Ishikawa (cell line): ENCODE data around the gene GSN.

ENCODE experiments used
- CEBPB ChIP-seq: IDR thresholded peaks from 2 replicates; pipeline ENCODE4 v1.6.1; 2012
- CREB1 ChIP-seq: IDR thresholded peaks from 2 replicates; pipeline ENCODE4 v1.6.1; 2012; ENCODE audit warnings: low read depth
- EGR1 ChIP-seq: IDR thresholded peaks from 2 replicates; pipeline ENCODE4 v1.6.1; 2012
- EP300 ChIP-seq: IDR thresholded peaks from 2 replicates; pipeline ENCODE4 v1.6.1; 2012; ENCODE audit warnings: borderline replicate concordance
- FOXM1 ChIP-seq: IDR thresholded peaks from 2 replicates; pipeline ENCODE4 v1.6.1; 2012; ENCODE audit warnings: low read depth, borderline replicate concordance
- NFIC ChIP-seq: IDR thresholded peaks from 2 replicates; pipeline ENCODE4 v1.6.1; 2012
- RAD21 ChIP-seq: IDR thresholded peaks from 2 replicates; pipeline ENCODE4 v1.6.1; 2012; ENCODE audit warnings: low read depth
- TAF1 ChIP-seq: IDR thresholded peaks from 2 replicates; pipeline ENCODE4 v1.6.1; 2012; ENCODE audit warnings: low read depth, mild to moderate bottlenecking
- TCF12 ChIP-seq: IDR thresholded peaks from 2 replicates; pipeline ENCODE4 v1.6.1; 2012; ENCODE audit warnings: low read depth
- TEAD4 ChIP-seq: IDR thresholded peaks from 2 replicates; pipeline ENCODE4 v1.6.1; 2012
- YY1 ChIP-seq: IDR thresholded peaks from 2 replicates; pipeline ENCODE4 v1.6.1; 2012; ENCODE audit warnings: low read depth
- ZBTB7A ChIP-seq: IDR thresholded peaks from 2 replicates; pipeline ENCODE4 v1.6.1; 2012; ENCODE audit warnings: low read depth
- TF ChIP-seq, protein P1 (sequence below): IDR thresholded peaks from 2 replicates; pipeline ENCODE4 v1.6.1; 2012
- TF ChIP-seq, protein P2 (sequence below): IDR thresholded peaks from 2 replicates; pipeline ENCODE4 v1.6.1; 2012; ENCODE audit warnings: low read depth, mild to moderate bottlenecking
- TF ChIP-seq, protein P3 (sequence below): IDR thresholded peaks from 2 replicates; pipeline ENCODE4 v1.6.1; 2012

Gene GSN

DNA sequence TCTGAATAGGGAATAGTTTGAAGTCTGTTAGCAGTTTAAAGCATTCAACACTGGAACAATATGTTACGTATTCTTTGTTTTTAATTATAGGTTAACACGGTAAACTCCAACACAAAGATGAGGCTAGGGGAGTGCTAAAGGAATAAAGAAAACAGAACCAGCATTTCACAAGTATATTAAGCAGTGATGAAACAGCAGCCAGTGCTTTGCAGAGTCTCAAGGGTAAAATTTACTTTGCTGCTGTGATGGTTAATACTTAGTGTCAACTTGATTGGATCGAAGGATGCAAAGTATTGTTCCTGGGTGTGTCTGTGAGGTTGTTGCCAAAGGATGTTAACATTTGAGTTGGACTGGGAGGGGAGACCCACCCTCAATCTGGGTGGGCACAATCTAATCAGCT is 30.0 kb upstream of the GSN start:
- no peak for TF ChIP-seq CEBPB

DNA sequence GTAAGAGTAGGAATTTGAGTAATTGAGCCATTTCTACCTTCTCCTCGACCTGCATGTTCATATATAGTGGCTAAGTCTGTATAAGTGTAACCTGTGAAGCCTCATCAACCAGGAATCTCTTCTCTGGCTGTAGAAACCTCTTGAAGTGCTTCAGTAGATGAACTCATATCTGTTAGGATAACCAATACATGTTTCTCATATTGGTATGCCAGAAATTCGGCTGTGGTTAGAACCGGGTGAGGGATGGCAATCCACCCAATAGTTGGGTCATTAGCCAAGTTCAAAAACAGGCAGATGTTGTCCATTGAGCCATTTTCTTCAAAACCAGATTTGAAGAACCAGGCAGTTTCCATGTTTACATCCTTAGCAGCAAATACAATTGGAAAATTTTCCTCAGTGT is 28.9 kb upstream of the GSN start:
- TF ChIP-seq TAF1 (no peak), CREB1 (no peak), YY1 (no peak), EP300 (no peak), FOXM1 (no peak), TCF12 (no peak), RAD21 (no peak), TEAD4 (no peak), EGR1 (no peak), ZBTB7A (no peak), CEBPB (no peak), NFIC (no peak)
- TF ChIP-seq, protein P1, sequence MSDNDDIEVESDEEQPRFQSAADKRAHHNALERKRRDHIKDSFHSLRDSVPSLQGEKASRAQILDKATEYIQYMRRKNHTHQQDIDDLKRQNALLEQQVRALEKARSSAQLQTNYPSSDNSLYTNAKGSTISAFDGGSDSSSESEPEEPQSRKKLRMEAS, result no peak
- TF ChIP-seq, protein P2, sequence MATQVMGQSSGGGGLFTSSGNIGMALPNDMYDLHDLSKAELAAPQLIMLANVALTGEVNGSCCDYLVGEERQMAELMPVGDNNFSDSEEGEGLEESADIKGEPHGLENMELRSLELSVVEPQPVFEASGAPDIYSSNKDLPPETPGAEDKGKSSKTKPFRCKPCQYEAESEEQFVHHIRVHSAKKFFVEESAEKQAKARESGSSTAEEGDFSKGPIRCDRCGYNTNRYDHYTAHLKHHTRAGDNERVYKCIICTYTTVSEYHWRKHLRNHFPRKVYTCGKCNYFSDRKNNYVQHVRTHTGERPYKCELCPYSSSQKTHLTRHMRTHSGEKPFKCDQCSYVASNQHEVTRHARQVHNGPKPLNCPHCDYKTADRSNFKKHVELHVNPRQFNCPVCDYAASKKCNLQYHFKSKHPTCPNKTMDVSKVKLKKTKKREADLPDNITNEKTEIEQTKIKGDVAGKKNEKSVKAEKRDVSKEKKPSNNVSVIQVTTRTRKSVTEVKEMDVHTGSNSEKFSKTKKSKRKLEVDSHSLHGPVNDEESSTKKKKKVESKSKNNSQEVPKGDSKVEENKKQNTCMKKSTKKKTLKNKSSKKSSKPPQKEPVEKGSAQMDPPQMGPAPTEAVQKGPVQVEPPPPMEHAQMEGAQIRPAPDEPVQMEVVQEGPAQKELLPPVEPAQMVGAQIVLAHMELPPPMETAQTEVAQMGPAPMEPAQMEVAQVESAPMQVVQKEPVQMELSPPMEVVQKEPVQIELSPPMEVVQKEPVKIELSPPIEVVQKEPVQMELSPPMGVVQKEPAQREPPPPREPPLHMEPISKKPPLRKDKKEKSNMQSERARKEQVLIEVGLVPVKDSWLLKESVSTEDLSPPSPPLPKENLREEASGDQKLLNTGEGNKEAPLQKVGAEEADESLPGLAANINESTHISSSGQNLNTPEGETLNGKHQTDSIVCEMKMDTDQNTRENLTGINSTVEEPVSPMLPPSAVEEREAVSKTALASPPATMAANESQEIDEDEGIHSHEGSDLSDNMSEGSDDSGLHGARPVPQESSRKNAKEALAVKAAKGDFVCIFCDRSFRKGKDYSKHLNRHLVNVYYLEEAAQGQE, result no peak
- TF ChIP-seq, protein P3, sequence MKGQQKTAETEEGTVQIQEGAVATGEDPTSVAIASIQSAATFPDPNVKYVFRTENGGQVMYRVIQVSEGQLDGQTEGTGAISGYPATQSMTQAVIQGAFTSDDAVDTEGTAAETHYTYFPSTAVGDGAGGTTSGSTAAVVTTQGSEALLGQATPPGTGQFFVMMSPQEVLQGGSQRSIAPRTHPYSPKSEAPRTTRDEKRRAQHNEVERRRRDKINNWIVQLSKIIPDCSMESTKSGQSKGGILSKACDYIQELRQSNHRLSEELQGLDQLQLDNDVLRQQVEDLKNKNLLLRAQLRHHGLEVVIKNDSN, result no peak

DNA sequence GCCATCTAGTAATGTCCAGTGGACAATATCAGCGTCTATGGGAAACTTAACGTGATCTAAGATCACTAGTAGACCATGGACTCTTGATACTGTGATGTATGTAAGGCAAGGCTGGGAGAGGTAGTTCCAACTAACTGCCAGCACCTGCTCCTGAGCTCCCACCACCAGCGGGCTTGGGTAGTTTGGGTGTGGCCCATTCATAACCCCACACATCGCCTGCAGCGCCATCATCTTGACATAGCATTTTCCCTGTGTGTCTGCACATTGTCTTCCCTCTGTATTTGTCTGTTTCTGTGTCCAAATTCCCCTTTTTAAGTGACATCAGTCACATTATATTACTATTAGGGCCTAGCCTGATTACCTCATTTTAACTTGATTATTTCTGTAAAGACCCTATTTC is 28.1 kb upstream of the GSN start:
- TF ChIP-seq CREB1 (no peak), YY1 (no peak), EP300 (no peak), CEBPB (no peak), TAF1 (no peak), TCF12 (no peak), TEAD4 (no peak), NFIC (no peak), ZBTB7A (no peak), EGR1 (no peak), FOXM1 (no peak)
- TF ChIP-seq, protein P1, result no peak
- TF ChIP-seq, protein P2, result no peak
- TF ChIP-seq, protein P3, result no peak

DNA sequence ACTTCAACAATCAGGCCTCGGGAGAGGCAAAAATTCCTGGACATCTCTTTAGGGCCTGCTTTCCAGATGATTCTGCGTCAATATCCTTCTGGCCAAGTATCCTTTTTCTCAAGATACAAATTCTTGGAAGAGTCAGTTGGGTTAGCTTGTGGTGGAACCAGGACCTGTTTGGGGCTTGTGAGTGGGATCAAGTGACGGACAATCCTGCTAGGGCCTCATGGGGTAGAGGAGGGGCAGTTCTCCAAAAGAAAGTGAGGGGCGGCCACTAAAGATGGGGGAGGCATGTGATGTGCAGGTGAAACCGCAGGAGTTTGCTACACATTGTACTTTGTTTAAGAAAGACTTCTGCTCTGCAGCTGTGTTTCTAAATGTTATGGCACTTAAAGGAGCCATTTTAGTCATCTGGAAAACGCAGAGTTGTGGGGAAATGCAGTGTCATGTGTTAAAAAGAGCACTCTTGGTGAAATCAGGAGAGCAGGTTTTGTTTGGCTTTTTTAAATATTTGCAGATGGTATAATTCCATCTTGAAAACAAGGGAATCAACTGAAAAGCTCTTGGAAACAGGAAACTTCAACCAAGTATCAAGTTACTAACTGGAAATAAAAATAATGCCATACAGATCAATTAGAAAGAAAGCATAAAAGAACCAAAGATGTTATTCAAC is 27.4 kb upstream of the GSN start:
- TF ChIP-seq, protein P2, result no peak
- no peak for TF ChIP-seq YY1
- no peak for TF ChIP-seq ZBTB7A
- TF ChIP-seq TEAD4, result no peak
- no peak for TF ChIP-seq NFIC
- TF ChIP-seq, protein P3, result no peak
- no peak for TF ChIP-seq EGR1
- TF ChIP-seq TCF12, result no peak
- no peak for TF ChIP-seq EP300
- no peak for TF ChIP-seq CREB1
- TF ChIP-seq FOXM1, result no peak
- no peak for TF ChIP-seq CEBPB
- TF ChIP-seq TAF1, result no peak
- no peak for TF ChIP-seq RAD21
